Keratinocyte (primary cell): ENCODE data around the gene FOXC1.

Experiments used
- CTCF ChIP-seq, 3 experiments: IDR thresholded peaks in 1 of 3; conservative IDR thresholded peaks in 1 of 3; optimal IDR thresholded peaks in 1 of 3; 2 replicates in 2 of 3; 3 replicates in 1 of 3; pipeline versions ENCODE3 to v1.5.1; 2011; ENCODE audit warnings: low read length in 3 of 3, mild to moderate bottlenecking in 3 of 3, moderate library complexity in 2 of 3, control low read depth in 1 of 3, inconsistent platforms in 1 of 3; ENCODE audit not compliant: insufficient read depth in 2 of 3; ENCODE audit errors: extremely low read depth in 1 of 3
- EZH2 ChIP-seq: IDR thresholded peaks from one replicate; pipeline ENCODE4 v1.6.1; 2012; ENCODE audit warnings: inconsistent platforms, mild to moderate bottlenecking, low read length, moderate library complexity

GRCh38 chr6:1619673-1620503, 10.2 kb downstream of the FOXC1 start:
- TF ChIP-seq CTCF (optimal IDR thresholded peaks at IDR 0.05 in 1 of 3, IDR thresholded peaks at IDR 0.05 in 1 of 3, conservative IDR thresholded peaks at IDR 0.05 in 1 of 3; ENCODE audit: extremely low read depth in 1 of 3, insufficient read depth in 2 of 3, low read length in 3 of 3) (no peak), EZH2 (no peak)
